HG03097 (cell line): ENCODE results near the gene MSI2.

Source experiments
- ATAC-seq: cut with Tn5 transposase; IDR thresholded peaks from one replicate; pipeline ENCODE4 v1.9.1; 2021; ENCODE audit not compliant: unreplicated experiment, low FRiP score

Gene MSI2

DNA sequence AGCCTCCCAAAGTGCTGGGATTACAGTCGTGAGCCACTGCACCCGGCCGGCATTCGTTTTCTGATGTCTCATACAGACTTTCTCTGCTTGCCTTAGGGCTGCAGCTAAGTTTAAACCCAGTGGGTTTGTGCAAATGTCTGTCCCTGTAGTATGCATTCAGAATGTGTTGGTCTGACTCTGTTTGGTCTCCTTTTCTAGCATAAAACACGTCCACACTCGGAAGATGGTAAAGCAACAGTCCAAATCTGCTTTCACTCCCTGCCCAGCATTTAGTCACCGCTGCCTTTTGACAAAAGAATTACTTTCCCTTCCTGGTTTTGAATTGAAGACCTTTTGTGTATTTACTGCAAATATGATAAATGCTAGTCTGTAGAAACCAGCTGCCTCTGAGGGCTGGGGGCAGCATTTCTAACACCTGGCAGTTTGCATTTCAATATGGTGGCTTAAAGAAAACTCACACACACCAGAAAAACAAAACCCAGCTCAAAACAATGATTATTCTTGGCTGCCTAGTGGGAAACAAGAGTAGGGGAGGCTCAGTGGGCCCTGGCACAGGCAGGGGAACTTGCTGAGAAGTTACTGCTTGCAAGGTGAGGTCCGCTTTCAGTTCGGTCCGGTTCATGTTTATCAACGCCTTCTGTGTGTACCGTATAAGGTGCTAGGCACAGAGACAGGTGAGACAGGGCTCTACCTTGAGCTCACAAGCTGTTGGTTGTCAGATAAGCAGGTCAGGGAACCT, 56.9 kb downstream of the MSI2 start:
- no peak for ATAC-seq

DNA sequence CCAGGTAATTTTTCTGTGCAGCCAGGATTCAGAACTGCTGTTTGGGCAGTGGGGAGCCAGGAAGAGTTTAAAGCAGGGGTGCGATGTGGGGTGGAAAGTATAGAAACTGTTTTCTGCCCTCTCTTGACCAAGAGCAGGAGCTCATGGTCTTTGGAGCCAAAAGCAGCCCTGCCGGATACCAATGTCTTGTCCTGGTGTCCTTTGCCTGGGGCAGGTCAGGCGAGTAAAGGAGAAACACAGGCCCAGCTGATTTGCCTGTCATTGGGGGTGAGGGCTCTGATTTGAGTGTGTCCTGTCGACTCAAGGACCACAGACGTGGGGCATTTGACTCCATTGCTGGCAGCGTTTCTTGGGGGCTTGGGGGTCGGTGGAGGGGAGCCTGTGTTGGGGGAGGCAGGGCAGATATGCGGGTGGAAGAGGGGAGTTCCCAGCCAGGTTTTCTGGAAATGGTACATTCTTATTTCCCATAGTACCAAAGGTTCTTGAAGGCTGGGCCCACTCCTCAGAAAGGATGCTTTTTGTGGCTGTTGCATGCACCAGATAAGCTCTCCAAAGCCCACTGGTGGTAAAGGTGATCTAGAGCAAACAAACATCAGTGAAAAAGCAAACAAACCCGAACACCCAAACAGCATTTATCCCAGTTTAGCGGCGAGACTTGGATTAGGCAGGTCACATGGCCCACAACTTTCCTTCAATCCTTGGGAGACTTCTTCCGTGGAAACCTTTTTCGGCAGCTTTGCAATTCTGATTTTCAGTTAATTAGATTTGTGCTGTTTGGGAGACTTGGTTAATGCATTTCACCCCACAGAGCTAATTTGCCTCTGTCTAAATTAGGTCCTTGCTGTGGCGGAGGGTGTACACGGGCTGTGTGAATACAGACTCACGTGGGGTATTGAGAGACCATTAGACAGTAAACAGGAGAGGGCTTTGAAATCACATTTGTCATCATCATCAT, 59.0 kb downstream of the MSI2 start:
- ATAC-seq = no peak

- no peak for ATAC-seq
Observed at GRCh38 chr17:57316361-57316760, 60.0 kb downstream of the MSI2 start.

DNA sequence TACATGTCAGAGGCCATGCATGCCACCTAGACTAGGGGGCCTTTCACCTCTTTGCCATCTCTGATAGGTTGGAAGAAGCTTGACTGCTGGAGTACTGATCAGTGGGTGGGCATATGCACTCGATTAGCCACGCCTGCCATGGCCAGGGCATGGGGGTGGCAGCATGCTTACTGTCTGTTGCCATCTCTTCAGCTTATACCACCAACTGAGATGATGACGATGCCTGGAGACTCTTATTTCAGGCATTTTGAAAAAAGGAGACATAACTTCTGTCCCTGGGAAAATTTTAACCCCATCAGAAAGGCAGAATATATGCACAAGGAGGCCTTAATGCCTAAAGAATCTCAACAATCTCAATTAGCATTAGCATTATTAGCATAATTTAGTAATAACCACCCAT, 60.8 kb downstream of the MSI2 start:
- ATAC-seq = no peak

GRCh38 chr17:57318913-57319312, 62.6 kb downstream of the MSI2 start:
- ATAC-seq = no peak

DNA sequence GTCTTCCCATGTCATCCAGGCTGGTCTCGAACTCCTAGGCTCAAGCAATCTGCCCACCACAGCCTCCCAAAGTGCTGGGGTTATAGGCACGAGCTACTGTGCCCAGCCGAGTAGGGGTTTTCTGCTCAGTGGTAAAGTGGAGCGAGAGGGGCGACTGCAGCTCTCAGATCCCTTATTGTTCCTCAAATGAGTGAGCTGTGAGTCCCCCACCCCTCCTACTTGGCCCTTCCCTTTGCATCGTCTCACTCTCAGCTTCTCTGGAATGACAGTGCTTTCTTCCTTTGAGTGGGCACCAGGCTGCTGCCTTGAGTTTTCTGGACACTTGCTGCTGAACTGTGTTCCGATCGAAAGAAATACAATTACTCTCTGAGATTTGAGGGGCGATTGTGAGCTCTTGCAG, 63.5 kb downstream of the MSI2 start:
- no peak for ATAC-seq

DNA sequence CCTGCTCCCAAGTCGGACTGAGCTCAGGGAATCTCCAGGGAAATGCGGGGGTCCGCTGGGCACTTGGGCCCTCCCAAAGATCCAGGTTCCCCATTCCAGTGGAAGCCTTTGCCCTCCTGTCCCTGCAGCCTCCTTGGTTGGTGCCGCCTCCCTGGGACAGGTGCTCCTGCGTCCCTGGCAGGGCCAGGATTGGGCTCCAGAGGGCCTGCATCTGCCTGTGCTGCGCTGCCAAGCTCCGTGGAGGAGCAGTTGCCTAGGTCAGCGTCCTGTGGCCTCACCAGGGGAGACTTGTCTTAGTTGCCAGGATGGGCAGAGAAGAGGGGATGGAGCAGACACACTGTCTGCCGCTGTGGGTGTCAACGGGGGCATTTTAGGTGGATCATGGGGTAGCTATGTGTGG, 67.1 kb downstream of the MSI2 start:
- ATAC-seq = no peak

DNA sequence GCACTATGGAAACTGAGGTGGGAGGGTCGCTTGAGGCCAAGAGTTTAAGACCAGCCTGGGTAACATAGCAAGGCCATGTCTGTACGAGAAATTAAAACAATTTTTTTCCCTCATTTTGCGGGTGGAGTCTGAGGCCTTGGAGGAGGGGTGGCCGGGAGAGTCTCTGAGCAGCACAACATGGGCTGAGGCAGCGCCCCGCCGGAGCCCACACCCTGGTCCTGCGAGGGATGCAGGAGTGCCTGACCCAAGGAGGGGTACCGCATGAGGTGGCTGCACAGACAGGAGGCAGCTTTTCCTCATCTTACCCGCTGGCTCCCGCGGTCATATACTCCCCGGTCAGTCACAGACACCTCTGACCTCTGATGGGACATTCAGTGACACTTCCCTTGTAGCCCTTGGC, 67.7 kb downstream of the MSI2 start:
- no peak for ATAC-seq

DNA sequence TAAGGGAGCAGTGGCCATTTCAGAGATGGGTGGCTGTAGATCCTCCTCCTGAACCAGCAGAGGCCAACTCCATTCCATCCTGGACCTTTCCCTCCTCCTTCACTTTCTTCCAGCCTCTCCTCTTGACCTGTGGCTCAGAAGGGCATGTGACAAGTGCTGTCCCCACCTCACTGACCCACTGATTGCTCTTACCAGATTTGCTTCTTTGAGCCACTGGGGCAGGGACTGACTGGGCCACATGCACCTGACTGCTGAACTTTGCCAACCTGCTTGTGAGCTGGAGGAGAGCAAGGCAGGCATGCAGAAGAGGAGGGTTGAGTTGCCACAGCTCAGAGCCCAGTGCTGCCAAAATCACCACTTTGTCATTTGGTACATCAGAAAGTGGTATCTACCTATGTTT, 68.3 kb downstream of the MSI2 start:
- ATAC-seq = no peak

DNA sequence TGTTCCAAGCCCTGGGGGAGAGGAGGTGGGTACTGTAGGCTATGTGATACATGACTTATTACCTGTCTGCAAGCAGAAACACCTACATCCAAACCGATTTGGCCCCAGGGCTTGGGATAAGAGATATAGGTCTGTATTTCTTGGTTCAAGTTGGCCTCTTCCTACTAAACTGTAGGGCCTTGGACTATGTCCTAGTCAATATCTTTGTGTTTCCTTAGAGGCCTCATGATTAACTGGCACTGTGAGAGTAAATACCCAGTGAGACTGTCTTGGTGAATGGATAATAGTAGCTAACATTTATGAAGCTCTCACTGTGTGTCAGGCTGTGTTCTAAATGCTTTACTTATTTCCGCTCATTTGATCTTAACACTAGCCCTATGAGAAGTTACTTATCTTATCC, 70.0 kb downstream of the MSI2 start:
- no peak for ATAC-seq

GRCh38 chr17:57326764-57327163, 70.4 kb downstream of the MSI2 start:
- ATAC-seq = no peak

GRCh38 chr17:57327176-57327970, 71.0 kb downstream of the MSI2 start:
- no peak for ATAC-seq

DNA sequence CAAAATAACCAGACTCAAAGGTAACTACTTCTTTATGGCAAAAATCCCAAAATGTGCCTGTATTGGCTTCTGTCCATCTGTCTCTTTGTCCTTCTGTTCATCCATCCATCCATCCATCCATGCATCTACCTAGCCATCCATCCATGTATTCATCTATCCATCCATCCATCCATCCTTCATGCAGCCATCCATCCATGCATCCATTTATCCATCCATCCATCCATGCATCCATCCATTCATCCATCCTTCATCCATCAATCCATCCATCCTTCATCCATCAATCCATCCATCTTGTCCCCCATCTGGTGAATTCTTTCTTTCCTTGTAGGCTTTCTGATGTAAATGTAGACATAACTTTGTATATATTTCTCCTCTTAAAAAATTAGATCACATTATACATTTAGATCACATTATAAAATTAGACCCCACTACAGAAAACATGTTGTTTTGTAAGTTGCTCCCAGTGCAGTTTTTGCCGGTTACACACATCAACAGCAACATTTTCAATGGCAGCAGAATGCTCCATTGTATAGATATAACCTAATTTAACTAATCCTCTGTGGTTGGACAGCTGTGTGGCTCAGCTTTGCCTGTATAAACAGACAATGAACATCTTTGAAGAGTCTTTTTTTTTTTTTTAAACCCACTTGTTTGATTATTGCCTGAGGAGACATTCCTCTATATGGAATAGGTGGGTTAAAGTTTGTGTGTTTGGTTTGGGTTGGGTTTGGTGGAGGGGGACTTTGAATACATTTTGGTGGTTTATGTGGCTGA, 72.0 kb downstream of the MSI2 start:
- ATAC-seq = no peak

DNA sequence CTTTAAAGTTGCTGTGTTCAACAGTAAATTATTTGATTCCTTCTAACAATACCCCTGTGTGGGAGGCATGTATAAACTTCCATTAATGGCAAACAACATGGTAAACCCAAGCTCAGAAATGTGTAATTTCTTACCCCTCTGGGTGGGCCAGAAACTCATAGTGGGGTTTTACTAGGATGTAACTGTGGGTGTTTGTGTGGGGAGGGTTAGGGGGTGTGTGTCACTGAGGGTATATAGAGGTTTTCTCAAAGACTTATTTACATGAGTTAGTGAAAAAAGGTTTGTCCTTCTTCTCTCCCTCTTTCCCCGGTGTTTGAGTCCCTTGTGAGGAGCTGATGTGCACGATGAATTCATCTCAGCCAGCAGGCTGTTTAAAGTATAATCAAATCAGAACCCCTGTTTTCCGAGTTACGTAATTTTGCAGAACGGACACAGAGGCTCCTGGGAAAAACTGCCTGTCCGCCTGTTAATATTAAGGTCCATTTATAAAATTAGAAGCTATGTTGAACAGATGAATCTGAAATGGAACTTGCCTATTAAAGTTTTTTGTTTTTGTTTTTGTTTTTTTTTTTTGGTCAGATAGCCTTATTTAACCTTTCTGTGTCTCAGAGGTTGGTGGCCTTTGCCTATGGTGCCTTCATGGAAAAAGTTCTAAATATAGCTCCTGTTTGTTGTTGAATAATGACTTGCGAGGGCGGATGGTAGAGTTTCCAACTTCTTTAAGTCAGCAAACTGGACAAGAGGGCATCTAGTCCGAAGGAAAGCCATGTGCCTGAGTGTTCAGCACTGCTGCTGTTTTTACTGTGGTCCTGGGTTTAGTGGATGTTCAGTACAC, 73.3 kb downstream of the MSI2 start:
- no peak for ATAC-seq

DNA sequence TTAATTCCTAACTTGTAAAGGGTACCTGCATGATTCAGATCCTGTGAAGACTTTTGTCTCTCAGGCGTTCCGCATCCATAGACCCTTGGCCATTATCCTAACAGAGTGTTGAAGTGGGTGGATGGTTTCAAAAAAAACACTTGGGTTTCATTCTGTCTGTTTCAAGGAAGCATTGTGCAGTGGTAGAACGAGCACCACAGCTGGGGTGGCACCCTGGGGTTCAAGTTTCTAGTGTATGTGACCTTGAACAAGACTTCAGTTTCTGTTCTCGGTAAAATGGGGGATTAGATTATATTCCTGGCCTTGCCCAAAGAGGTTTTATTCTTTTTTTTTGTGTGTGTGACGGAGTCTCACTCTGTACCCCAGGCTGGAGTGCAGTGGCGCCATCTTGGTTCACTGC, 74.3 kb downstream of the MSI2 start:
- no peak for ATAC-seq

- no peak for ATAC-seq
Observed at GRCh38 chr17:57331423-57331822, 75.1 kb downstream of the MSI2 start.

GRCh38 chr17:57332501-57332900, 76.2 kb downstream of the MSI2 start:
- ATAC-seq = no peak

DNA sequence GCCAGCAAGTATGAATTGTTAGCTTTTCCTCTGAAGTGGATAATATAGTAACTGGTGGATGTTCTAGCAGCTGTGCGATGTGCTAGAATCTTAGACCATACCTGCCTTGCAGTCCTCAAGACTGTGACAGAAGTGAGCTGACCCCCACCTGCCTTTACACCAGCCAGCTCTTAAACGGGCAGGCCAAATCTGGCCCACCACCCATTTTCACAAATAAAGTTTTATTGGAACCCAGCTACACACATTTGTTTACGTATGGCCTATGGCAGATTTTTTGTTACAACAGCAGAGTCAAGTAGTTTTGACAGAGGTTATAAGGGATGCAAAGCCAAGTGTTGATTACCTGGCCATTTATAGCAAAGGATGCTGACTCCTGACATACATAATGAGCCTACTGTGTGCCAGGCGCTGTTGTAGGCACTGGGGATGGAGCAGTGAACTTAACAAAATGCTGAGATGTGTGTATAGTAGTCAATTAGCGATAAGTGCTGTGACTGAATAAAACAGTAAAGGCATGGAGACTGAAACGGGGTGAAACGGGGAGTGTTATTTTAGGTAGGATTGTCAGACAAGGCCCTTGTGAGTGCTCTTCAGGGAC, 79.0 kb downstream of the MSI2 start:
- ATAC-seq = no peak

DNA sequence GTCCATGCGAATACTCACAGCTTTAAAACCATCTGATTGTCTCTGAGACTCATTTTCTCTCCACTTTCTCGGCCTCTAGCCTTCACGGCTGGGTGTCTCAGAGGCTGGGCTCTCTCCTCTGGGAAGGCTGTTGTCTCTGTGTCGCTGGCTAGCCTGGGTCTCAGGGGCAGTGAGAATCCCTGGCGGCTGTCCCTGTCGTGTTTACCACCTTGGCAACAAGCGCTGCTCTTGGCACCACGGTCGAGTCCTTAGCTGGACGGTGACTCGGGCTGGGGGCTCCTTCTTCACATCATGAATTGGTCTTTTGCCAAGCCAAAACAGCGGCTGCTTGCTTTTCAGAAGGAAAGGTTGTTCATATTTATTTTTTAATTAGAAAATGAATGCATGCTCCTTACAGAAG, 81.1 kb downstream of the MSI2 start:
- ATAC-seq = no peak
